ENCODE data around the gene MSANTD3.

Gene MSANTD3

DNA sequence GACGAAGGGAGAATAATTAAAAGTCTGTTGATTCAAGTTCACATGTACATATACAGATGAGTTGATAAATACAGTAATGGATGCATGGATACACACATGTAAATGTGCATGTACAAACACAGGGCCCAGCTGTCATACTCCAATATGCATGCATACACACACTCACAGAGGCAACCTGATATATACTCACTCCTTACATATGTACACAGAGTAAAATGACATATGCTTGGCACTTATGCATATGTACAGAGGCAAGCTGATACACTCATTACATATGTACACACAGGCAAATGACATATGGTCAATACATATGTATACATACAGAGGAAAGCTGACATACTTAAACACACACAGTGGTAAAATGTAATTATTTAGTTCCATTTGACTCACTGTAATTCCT is 38.8 kb downstream of the MSANTD3 start:
- DNase-seq (ENCODE audit: low spot score): no peak

DNA sequence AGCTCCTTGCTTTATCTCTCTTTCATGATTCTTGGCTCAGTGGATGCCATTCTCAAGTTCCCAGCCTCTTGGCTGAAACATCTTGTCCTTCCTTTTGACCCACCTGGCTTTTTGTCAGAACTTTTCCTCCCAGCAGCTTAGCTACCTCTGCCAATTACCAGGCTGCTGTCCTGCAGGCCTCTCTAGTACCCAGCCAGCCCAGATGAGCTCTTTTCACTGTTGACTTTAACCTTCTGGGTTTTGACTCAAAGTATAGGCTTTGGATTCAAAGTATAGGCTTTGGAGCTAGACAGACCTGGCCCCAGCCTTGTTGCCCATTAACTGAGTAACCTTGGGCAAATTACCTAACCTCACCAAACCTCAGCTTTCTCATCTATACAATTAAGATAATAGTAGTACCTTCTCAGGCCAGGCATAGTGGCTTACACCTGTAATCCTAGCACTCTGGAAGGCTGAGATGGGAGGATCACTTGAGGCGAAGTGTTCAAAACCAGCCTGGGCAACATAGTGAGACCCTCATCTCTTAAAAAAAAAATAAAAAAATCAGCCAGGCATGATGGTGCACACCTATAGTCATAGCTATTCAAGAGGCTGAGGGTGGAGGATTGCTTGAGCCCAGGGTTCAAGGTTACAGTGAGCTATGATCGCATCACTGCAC is 39.4 kb downstream of the MSANTD3 start:
- DNase-seq (ENCODE audit: low spot score): no peak

- DNase-seq (ENCODE audit: low spot score): no peak
These were observed 39.9 kb downstream of the MSANTD3 start for GRCh38 chr9:100466829-100467221.

GRCh38 chr9:100468041-100468440 is 41.1 kb downstream of the MSANTD3 start:
- no peak for DNase-seq (ENCODE audit: low spot score)

DNA sequence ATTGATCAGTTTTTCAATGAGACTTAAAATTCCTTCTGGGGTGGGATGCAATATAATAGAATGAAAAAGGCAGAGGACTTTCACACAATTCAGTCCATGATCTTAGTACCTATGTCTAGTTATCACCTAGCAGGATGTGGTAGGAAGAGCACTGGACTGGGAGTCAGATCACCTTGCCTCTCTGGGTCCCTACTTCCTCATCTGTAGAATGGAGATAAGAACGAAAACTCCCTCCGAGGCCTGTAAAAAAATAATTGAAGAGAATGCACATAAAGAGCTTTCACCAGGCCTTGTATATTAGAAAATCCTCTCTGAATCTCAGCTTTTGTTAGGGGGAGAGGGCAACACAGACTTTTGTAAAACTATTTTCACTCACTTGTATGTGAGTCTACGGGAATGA is 45.3 kb downstream of the MSANTD3 start:
- no peak for DNase-seq (ENCODE audit: low spot score)

GRCh38 chr9:100472788-100473275 is 45.9 kb downstream of the MSANTD3 start, which contains the start of gene TMEFF1:
Gene TMEFF1 (plus strand): TSS chr9:100473149. CDS start chr9:100473545, 396 bp downstream.
- DNase-seq (ENCODE audit: low spot score): peak; percentile 91

DNA sequence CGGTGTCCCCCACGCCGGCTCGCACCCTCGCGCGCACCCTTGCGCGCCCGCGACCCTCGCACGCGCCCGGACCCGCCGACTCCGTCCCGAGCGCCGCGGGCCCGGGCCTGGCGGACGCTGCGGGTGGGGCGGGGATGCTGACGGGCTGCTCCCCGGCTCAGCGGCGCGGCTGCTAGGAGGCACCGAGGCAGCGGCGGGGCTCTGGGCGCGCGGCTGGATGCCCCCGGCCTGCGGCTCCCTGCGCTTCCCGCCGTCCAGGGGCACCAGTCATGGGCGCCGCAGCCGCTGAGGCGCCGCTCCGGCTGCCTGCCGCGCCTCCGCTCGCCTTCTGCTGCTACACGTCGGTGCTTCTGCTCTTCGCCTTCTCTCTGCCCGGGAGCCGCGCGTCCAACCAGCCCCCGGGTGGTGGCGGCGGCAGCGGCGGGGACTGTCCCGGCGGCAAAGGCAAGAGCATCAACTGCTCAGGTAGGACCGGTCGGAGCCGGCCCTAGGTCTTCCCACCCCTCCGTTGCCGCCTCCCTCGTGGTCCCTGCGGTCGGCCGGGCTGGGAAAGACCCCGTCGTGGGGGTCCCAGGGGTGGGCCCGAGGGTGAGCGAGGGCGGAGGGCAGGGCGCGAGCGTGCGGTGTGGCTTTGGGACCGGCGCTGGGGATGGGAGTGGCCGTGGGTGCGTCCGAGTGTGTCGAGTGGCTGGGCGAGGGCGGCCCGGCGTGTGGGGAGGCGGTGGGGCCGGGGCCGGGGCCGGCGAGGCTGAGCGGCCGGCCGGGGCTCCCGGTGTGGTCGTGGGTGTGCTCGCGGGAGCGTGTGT is 46.5 kb downstream of the MSANTD3 start:
- peak; percentile 79 for DNase-seq (ENCODE audit: low spot score)

DNA sequence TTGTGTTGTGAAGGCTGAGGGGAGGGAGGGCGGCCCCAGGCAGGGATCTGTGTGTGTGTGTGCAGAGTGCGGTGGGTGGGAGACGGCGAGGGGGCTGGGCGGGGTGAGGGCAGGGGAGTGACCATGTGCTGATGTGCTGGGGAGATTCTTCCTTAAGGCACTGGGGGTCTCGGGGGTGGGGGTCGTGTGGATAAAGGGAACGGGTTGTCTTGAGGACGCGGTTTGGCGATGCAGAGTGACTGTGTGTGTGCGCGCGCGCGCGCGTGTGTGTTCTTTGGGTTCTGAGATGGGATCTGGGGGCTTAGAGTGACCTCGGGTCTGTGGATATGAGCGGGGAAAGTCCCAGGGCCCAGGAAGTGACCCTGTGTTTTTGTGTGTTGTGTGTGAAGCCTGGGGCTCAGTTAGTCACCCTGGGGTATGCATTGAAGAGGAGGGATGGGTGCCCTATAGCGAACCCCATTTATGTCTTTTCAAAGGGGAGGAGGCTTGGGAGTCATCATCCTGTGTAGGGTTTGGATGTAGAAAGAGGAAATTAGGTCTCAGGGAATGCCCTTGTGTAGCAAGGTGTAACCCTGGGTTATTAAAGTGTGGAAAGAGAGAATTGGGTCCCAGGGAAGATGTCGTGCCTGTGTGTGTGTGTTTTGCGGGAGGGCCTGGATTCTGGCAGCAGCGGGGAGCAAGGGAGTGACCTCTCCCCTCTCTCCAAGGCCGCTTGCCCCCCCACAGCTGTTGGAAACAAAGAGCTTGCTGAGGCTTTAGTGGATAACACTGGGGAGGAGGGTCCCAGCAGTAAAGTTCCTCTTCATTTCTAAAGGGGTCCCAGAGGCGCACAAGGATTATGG is 47.4 kb downstream of the MSANTD3 start:
- DNase-seq (ENCODE audit: low spot score): no peak

GRCh38 chr9:100474924-100475276 is 48.0 kb downstream of the MSANTD3 start:
- no peak for DNase-seq (ENCODE audit: low spot score)

GRCh38 chr9:100477241-100477640 is 50.3 kb downstream of the MSANTD3 start:
- DNase-seq (ENCODE audit: low spot score): no peak

- no peak for DNase-seq (ENCODE audit: low spot score)
These were observed 51.2 kb downstream of the MSANTD3 start for GRCh38 chr9:100478192-100478591.

- no peak for DNase-seq (ENCODE audit: low spot score)
These were observed 52.9 kb downstream of the MSANTD3 start for GRCh38 chr9:100479820-100480219.

GRCh38 chr9:100485196-100485595 is 58.3 kb downstream of the MSANTD3 start:
- DNase-seq (ENCODE audit: low spot score): no peak

- DNase-seq (ENCODE audit: low spot score): no peak
These were observed 59.7 kb downstream of the MSANTD3 start for GRCh38 chr9:100486479-100487176.

DNA sequence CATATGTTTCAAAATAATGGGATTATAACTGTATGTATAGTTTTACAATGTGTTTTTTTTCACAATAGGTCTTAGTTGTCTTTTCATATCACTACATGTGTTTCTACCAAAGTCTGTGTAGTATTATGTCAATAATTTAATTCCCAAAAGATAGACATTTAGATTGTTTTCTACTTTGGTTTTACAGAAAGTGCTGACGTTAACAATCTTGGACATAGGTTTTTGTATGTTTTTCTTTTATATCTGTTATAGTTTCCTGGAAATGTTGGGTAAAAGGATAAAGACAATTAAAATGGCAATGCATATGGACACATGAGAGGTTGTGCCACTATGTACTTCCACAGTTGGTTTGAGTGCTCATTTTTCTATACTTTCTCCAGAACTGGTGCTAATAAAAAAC is 61.2 kb downstream of the MSANTD3 start:
- DNase-seq (ENCODE audit: low spot score): no peak

GRCh38 chr9:100489836-100490235 is 62.9 kb downstream of the MSANTD3 start:
- DNase-seq (ENCODE audit: low spot score): no peak

GRCh38 chr9:100492952-100493351 is 66.0 kb downstream of the MSANTD3 start:
- DNase-seq (ENCODE audit: low spot score): peak; percentile 75

- DNase-seq (ENCODE audit: low spot score): peak; percentile 21
These were observed 71.6 kb downstream of the MSANTD3 start for GRCh38 chr9:100498592-100498991.

DNA sequence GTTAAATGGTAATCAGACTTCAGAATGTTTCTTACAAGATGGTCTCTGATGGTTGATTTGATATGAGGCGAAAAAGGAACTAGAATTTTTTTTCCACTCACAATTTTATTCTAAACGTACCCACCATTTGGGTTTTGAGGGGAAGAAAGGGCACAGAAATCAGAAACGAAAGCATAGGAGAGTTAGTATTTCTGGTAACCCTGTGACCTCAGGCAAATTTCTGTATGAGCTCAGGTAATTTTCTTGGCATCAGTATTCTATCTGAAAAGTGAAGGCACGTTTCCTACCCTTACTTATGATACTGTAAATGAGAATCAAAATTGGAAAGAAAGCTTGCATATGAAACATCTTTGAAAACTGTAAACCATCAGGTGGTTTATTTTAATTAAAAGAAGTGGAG is 72.5 kb downstream of the MSANTD3 start:
- DNase-seq (ENCODE audit: low spot score): no peak

DNA sequence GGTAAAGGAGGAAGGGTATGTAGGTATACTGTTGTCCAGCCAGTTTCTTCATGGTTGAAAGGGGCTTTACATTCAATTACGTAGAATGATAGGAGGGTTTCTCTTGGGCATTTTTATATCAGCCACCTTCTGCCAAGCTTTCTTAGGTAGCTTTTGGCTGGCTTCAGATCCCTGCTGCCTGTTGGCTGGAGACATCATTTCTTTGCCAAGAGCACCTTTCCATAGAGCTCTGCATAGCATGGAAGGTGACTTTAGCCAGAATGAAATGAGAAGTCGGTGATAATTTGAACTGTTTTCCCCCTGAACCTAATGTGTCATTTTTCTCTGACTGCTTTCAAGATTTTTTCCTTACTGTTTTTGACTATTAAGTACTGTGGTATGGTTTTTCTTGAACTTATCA is 72.9 kb downstream of the MSANTD3 start:
- no peak for DNase-seq (ENCODE audit: low spot score)
